MCF 10A (cell line): ENCODE results near the gene PAX3. TPM values are rescaled to one million over a fixed set of nuclear protein-coding genes. Genes with fewer than 3 reads are reported as not detected.

Experiments used
- BruUV-seq: library from RNA; stranded (reverse); fragments of 400-500 nt; replicated peaks from 2 replicates; lab custom pipeline; 2021; lab: Mats Ljungman, UMichigan
- CTCF ChIA-PET: fragments of 300-600 bp; sonication (Branson Sonifier 250); formaldehyde crosslinking; extraction: SDS; loops from one replicate; lab custom pipeline; 2021; ENCODE audit warnings: antibody characterized with exemption, inconsistent platforms; lab: Yijun Ruan, JAX
- POLR2A ChIA-PET: fragments of 300-600, 350-650 bp; sonication (Branson Sonifier 250); formaldehyde crosslinking; extraction: SDS; loops from one replicate; lab custom pipeline; 2020; ENCODE audit warnings: antibody characterized with exemption, inconsistent platforms; lab: Yijun Ruan, JAX
- DNase-seq: peaks from one replicate; pipeline ENCODE4 v3.0.0-alpha.2; 2018; ENCODE audit not compliant: unreplicated experiment
- H3K27ac Mint-ChIP-seq: one replicate; pipeline ENCODE4 v1.8.0; 2022; ENCODE audit warnings: mild to moderate bottlenecking, low read depth, mixed read lengths; ENCODE audit not compliant: unreplicated experiment
- H3K27me3 Mint-ChIP-seq: one replicate; pipeline ENCODE4 v1.8.0; 2022; ENCODE audit warnings: mixed read lengths; ENCODE audit not compliant: insufficient read depth, unreplicated experiment
- H3K36me3 Mint-ChIP-seq: one replicate; pipeline ENCODE4 v1.8.0; 2022; ENCODE audit warnings: mild to moderate bottlenecking, moderate library complexity, mixed read lengths; ENCODE audit not compliant: insufficient read depth, unreplicated experiment
- H3K4me1 Mint-ChIP-seq: one replicate; pipeline ENCODE4 v1.8.0; 2022; ENCODE audit warnings: mixed read lengths; ENCODE audit not compliant: insufficient read depth, unreplicated experiment
- H3K4me3 Mint-ChIP-seq: one replicate; pipeline ENCODE4 v1.8.0; 2022; ENCODE audit warnings: mild to moderate bottlenecking, moderate library complexity, mixed read lengths; ENCODE audit not compliant: unreplicated experiment
- H3K9me3 Mint-ChIP-seq: one replicate; pipeline ENCODE4 v1.8.0; 2022; ENCODE audit warnings: mixed read lengths; ENCODE audit not compliant: unreplicated experiment
- CTCF ChIP-seq: fragments of 200-600 bp; IDR thresholded peaks from one replicate; pipeline ENCODE4 v1.8.0; 2022; ENCODE audit warnings: antibody characterized with exemption, mild to moderate bottlenecking; ENCODE audit not compliant: unreplicated experiment
- intact Hi-C: fragments of 100-400 bp; cut with micrococcal nuclease; formaldehyde crosslinking; loops from 2 replicates; pipeline ENCODE4 v1.14.1; 2022
- total RNA-seq: library from RNA; stranded (reverse); gene quantifications from 2 replicates; pipeline ENCODE4 v1.2.3, GENCODE V29; 2022

Gene PAX3
- total RNA-seq, 1 experiment from 2014 or later = not detected

- no TSS peak for BruUV-seq
- Mint-ChIP-seq H3K27me3 (peaks cover 91% of the 10 kb centered on the region), H3K27ac (no peak overlapping the region), H3K36me3 (no peaks in the 10 kb centered on the region), H3K4me1 (peaks cover 7% of the 10 kb centered on the region), H3K4me3 (no peak overlapping the region), H3K9me3 (no peaks in the 10 kb centered on the region)
- no peak for TF ChIP-seq CTCF
- CTCF ChIA-PET = interaction anchor here (1.1 kb wide), 1 partner anchor 253 kb away, joined by 3 read pairs; no protein-coding TSS in a partner anchor
- no peak for DNase-seq
- intact Hi-C loops = no loop called here
- POLR2A ChIA-PET = no interaction called here
These were observed 12.0 kb upstream of the PAX3 start for GRCh38 chr2:222310747-222311318.

GRCh38 chr2:222309766-222310165 lies 11.0 kb upstream of the PAX3 start:
- no peak for DNase-seq
- Mint-ChIP-seq H3K9me3 (no peaks in the 10 kb centered on the region), H3K27me3 (peaks cover 99% of the 10 kb centered on the region), H3K4me3 (no peak overlapping the region), H3K4me1 (peaks cover 16% of the 10 kb centered on the region), H3K36me3 (no peaks in the 10 kb centered on the region), H3K27ac (no peak overlapping the region)
- BruUV-seq = no TSS peak
- ChIA-PET CTCF (interaction anchor here (0.6 to 1.1 kb wide), 3 partner anchors 12 to 285 kb away, joined by 3 read pairs; no protein-coding TSS in a partner anchor), POLR2A (no interaction called here)
- TF ChIP-seq CTCF = no peak
- intact Hi-C loops = no loop called here

- H3K36me3 Mint-ChIP-seq = no peaks in the 10 kb centered on the region
- no peaks in the 10 kb centered on the region for H3K9me3 Mint-ChIP-seq
- TF ChIP-seq CTCF = no peak
- BruUV-seq = no TSS peak
- intact Hi-C loops = no loop called here
- POLR2A ChIA-PET = interaction anchor here (0.7 kb wide), 1 partner anchor 176 kb away, joined by 3 read pairs; no protein-coding TSS in a partner anchor
- peaks cover 17% of the 10 kb centered on the region for H3K4me1 Mint-ChIP-seq
- CTCF ChIA-PET = interaction anchor here (0.6 to 1.2 kb wide), 2 partner anchors 284 to 285 kb away, joined by 3 to 4 read pairs; no protein-coding TSS in a partner anchor
- H3K27ac Mint-ChIP-seq = no peak overlapping the region
- H3K27me3 Mint-ChIP-seq = peaks cover 99% of the 10 kb centered on the region
- DNase-seq = no peak
- H3K4me3 Mint-ChIP-seq = no peak overlapping the region
These were observed 10.6 kb upstream of the PAX3 start for GRCh38 chr2:222309361-222309760.

GRCh38 chr2:222307978-222308730 lies 9.4 kb upstream of the PAX3 start:
- intact Hi-C loops = no loop called here
- no peak for DNase-seq
- peaks cover 99% of the 10 kb centered on the region for H3K27me3 Mint-ChIP-seq
- POLR2A ChIA-PET = interaction anchor here (0.7 kb wide), 1 partner anchor 9 kb away, joined by 3 read pairs; the partner anchor contains the start of gene PAX3
- H3K4me1 Mint-ChIP-seq = peaks cover 22% of the 10 kb centered on the region
- H3K9me3 Mint-ChIP-seq = no peaks in the 10 kb centered on the region
- H3K36me3 Mint-ChIP-seq = no peaks in the 10 kb centered on the region
- no TSS peak for BruUV-seq
- CTCF ChIA-PET = interaction anchor here (0.5 to 1.2 kb wide), 5 partner anchors 118 to 282 kb away, joined by 3 to 4 read pairs (median 4); no protein-coding TSS in a partner anchor
- no peak overlapping the region for H3K27ac Mint-ChIP-seq
- TF ChIP-seq CTCF = no peak
- H3K4me3 Mint-ChIP-seq = no peak overlapping the region
